GM18519 (cell line): Measurements from ENCODE around the gene BGN.

ENCODE experiments used
- ATAC-seq: cut with Tn5 transposase; IDR thresholded peaks from one replicate; pipeline ENCODE4 v1.9.1; 2021; ENCODE audit warnings: mild to moderate bottlenecking, moderate library complexity; ENCODE audit not compliant: unreplicated experiment, low FRiP score

The BGN gene

GRCh38 chrX:153481043-153481442, 13.7 kb upstream of the BGN start:
- no peak for ATAC-seq

- no peak for ATAC-seq
These were observed 12.3 kb upstream of the BGN start for GRCh38 chrX:153482376-153483015.

GRCh38 chrX:153485396-153486080, 9.2 kb upstream of the BGN start:
- no peak for ATAC-seq

- no peak for ATAC-seq
These were observed 8.6 kb upstream of the BGN start for GRCh38 chrX:153486171-153486570.

GRCh38 chrX:153487590-153488071, 7.1 kb upstream of the BGN start:
- ATAC-seq: no peak

GRCh38 chrX:153488231-153488914, 6.4 kb upstream of the BGN start:
- ATAC-seq: no peak

GRCh38 chrX:153490217-153490930, 4.4 kb upstream of the BGN start:
- no peak for ATAC-seq

GRCh38 chrX:153491351-153491914, 3.3 kb upstream of the BGN start:
- ATAC-seq: no peak

DNA sequence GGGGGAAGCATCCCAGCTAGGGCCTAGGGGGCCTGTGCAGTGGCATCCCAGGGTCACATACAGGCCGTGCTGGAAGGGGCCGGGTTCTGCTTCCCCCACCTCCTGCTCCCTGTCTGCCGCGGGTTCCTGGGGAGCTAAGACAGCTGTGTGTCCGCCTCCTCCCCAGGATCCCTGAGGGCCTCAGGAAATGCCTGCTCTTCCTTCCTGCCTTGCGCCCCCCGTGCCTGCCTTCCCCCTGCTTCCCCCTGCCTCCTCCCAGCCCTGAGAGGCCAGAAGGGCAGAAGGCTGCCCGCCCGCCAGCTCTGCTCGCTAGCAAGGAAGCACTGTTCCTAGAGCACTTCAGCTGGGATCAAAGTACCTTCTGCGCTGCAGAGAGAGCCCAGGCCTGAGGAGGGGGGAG, 2.9 kb upstream of the BGN start:
- ATAC-seq: no peak

- no peak for ATAC-seq
These were observed 2.2 kb upstream of the BGN start for GRCh38 chrX:153492543-153492942.

DNA sequence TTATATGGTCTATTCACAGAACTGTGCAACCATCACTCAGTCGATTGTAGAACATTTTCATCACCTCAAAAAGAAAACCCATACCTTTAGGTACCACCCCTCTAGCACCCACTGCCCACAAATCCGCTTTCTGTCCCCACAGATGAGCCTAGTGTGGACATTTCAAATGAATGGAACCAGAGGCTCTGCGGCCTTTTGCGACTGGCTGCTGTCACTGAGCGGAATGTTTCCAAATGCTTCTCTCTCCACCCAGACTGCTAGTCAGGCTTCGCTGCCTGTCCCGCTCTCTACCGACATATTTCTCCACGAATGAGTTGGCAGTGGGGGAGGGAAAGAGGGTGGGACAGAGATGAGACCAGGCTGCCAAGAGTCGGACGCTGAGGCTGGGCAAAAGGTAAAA, 1.7 kb upstream of the BGN start:
- no peak for ATAC-seq

DNA sequence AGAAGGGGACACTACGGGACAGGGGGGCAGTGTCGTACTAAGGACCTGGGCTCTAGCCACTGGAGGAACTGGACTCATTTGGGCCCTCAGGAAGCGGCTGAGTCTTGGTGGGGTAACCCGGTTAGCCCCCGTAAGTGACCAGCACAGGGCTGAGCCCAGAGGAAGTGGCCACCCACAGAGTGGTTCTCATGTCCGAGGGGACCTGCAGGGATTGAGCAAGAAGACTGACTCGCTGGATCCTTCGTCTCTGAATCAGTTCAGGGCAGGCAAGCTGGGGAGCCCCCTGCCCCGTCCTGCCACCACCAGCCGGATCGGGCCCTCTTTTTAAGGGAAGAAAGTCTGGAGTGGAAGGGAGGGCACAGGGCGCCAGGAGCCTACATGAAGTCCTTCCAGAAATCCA, 719 bp upstream of the BGN start:
- no peak for ATAC-seq

DNA sequence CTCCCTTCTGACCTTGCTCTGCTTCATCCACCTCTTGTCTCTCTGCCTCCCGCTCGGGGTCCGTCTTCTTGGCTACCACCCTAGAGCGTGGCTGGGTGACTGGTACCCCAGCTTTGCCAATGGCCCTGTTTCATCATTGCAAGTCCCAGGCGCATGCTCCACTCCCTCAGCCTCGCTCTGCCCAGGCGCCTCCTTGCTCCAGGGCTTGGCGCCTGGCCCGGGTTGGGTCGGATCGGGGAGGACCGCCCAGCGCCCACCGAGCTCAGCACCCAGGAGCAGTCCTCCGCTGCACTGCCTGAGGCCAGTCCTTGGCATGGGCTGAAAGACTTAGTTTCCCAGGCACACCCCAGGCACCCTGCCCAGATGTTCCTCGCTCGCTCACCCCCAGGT, 577 bp downstream of the BGN start:
- no peak for ATAC-seq

DNA sequence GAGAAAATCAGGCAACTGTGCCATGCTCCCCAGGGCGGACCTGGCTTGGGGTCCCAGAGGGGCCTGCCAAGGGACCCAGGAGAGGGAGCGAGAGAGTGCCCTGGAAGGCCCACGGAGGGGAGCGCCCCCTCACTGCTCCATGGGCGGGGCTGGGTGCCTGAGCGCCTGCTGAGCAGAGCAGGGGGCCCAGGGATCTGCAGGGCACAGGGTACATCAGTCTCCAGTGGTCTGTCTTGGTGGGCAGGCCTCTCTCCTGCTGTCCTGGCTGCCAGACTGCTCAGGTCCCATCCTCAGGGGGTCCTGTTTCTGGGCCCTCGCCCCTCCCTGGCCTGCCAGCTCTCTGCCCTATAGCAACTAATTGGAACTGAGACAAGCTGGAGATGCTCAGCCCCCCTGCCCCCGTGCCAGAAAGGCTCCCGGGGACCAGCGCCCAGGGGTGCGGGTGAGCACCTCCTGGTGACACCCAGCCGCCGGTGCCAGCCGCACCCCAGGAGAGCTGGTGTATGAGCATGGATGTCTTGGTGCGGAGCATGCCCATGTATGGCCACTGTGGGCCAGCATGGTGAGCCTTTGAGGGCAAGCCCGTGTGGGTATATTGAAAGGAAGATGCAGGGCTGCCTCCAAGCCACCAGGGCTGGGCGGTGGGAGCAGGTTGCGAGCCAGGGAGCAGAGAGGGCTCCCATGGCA, 1.3 kb downstream of the BGN start:
- no peak for ATAC-seq

DNA sequence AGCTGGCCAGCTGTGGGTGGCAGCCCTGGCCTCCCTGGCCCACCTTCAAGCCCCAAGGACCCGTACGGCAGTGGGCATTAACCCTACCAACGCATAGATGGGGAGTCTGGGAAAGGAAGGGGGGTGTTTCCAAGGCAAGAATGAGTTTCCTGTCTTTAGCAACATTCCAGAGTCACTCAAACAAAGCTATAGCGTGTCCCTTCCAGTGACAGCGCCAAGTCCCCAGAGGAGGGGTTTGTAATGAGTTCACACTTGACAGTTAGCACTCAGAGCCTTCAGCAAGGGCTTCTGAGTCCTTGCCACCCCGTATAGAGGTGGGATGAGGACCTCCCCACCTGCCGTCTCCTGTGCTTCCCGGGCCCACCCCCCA, 1.8 kb downstream of the BGN start:
- ATAC-seq: no peak

DNA sequence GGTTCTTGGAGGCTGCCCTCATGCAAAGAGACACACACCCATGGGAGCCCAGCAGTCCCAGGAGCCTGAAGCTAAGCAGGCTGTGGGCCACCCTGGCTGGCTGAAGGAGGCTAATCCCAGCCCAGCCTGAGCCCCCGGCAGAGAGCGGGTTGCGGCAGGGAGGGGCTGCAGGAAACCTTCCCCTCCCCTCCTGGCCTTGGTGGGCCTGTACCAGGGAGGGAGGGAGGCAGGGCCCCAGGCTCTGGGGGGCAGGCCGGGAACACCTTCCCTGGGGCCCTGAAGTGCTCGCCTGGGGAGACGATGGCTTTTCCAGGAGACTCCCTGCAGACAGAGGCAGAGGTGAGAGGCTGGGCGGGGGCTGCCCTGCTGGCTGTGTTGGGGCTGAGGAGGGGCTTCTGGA, 3.7 kb downstream of the BGN start:
- no peak for ATAC-seq

DNA sequence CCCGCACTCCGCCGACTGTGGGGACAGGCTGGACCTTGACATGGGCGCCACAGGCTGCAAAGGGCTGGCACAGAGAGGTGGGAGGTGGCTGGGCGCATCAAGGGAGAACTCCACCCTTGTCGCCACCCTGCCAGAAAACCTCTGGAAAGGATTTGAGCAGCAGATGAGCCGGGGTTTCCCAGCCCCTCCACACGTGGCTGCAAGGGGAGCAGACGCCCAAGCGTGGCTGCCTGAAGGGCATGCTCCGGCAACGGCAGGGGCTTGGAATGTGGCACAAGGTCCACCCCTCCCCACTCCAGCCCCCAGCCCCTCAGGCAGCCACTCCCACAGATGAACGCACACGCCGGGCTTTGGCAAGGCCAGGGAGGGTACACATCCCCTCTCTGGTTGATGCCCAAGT, 4.6 kb downstream of the BGN start:
- ATAC-seq: no peak

GRCh38 chrX:153499876-153500275, 5.1 kb downstream of the BGN start:
- no peak for ATAC-seq

DNA sequence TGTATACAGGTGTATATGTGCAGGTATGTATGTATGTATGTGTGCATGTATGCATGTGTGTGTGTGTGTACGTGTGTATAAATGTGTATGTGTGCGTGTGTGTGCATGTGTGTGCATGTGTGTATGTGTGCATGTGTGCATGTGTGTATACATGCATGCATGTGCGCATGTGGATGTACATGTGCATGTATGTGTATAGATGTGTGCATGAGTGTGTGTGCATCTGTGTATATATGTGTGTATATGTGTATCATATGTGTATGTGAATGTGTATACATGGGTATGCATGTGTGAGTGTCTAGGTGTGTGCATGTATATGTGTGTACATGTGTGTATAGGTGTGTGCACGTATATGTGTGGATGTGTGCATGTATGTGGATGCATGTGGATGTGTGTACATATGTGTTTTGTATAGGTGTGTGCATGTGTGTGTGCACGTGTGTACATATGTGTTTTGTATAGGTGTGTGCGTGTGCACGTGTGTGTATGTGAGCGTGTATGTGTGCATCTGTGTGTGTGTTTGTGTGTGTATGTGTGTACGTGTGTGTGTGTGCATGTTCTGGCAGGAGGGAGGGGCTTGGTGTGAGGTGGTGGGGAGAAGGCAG, 6.0 kb downstream of the BGN start:
- no peak for ATAC-seq

GRCh38 chrX:153501530-153501929, 6.8 kb downstream of the BGN start:
- ATAC-seq: no peak
